PC-9 (cell line): ENCODE measurements around the gene GORASP1.

Experiments used
- EZH2 ChIP-seq: fragments of 200-600 bp; sonication (generic); IDR thresholded peaks from 2 replicates; pipeline ENCODE4 v1.8.0; 2017; ENCODE audit warnings: antibody characterized with exemption, low read depth
- TF ChIP-seq, protein P1 (sequence below): fragments of 200-600 bp; sonication (generic); conservative IDR thresholded peaks from 2 replicates; pipeline ENCODE4 v1.6.1; 2017; ENCODE audit warnings: mixed run types, antibody characterized with exemption, mild to moderate bottlenecking, moderate library complexity

- TF ChIP-seq, protein P1, sequence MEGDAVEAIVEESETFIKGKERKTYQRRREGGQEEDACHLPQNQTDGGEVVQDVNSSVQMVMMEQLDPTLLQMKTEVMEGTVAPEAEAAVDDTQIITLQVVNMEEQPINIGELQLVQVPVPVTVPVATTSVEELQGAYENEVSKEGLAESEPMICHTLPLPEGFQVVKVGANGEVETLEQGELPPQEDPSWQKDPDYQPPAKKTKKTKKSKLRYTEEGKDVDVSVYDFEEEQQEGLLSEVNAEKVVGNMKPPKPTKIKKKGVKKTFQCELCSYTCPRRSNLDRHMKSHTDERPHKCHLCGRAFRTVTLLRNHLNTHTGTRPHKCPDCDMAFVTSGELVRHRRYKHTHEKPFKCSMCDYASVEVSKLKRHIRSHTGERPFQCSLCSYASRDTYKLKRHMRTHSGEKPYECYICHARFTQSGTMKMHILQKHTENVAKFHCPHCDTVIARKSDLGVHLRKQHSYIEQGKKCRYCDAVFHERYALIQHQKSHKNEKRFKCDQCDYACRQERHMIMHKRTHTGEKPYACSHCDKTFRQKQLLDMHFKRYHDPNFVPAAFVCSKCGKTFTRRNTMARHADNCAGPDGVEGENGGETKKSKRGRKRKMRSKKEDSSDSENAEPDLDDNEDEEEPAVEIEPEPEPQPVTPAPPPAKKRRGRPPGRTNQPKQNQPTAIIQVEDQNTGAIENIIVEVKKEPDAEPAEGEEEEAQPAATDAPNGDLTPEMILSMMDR, result no peak
- no peak for TF ChIP-seq EZH2
Observed at GRCh38 chr3:39122813-39123212, 15.4 kb upstream of the GORASP1 start.
